Endothelial cell of umbilical vein (primary cell): ENCODE measurements around the gene DPP3. TPM values are rescaled to one million over a fixed set of nuclear protein-coding genes. Genes with fewer than 3 reads are reported as not detected.

Experiments used
- BruUV-seq: library from RNA; stranded (reverse); fragments of 400-500 nt; replicated peaks from 2 replicates; lab custom pipeline; 2021; lab: Mats Ljungman, UMichigan
- CTCF ChIA-PET: fragments of 300-600, 350-600 bp; sonication (Branson Sonifier 250); formaldehyde crosslinking; loops from one replicate; lab custom pipeline; 2021; ENCODE audit warnings: antibody characterized with exemption, inconsistent platforms; lab: Charles Lee
- POLR2A ChIA-PET: fragments of 300-600, 350-600 bp; sonication (Branson Sonifier 250); formaldehyde crosslinking; loops from one replicate; lab custom pipeline; 2021; ENCODE audit warnings: antibody characterized with exemption, inconsistent platforms; lab: Charles Lee
- DNase-seq: peaks from one replicate; pipeline ENCODE4 v3.0.0-alpha.2; 2011; ENCODE audit warnings: low read depth, low spot score
- FAIRE-seq: peaks from 2 replicates; lab custom pipeline; 2011; peaks lifted over from hg19 to GRCh38; lab: Jason Lieb, UNC
- H2AFZ ChIP-seq: 2 replicates; pipeline ENCODE4 v1.6.0; 2012; ENCODE audit warnings: low read depth, low read length, control low read depth, inconsistent platforms
- H3K27ac ChIP-seq: 2 replicates; pipeline ENCODE4 v1.5.1; 2011; ENCODE audit warnings: low read depth, mild to moderate bottlenecking, control low read depth, low read length, moderate library complexity; ENCODE audit not compliant: insufficient read depth
- H3K27me3 ChIP-seq, 2 experiments: 2 replicates each; pipeline versions ENCODE4 v1.6.0 to v1.6.1; 2011; ENCODE audit warnings: low read length in 2 of 2, mixed read lengths in 1 of 2; ENCODE audit not compliant: control insufficient read depth in 2 of 2, insufficient read depth in 2 of 2
- H3K36me3 ChIP-seq, 2 experiments: 2 replicates in 1 of 2; 3 replicates in 1 of 2; pipeline ENCODE4 v1.5.1; 2011; ENCODE audit warnings: low read length in 2 of 2, mild to moderate bottlenecking in 1 of 2, moderate library complexity in 1 of 2; ENCODE audit not compliant: control insufficient read depth in 2 of 2, insufficient read depth in 2 of 2; ENCODE audit errors: extremely low read depth in 1 of 2
- H3K4me1 ChIP-seq: 3 replicates; pipeline ENCODE4 v1.5.1; 2011; ENCODE audit warnings: mild to moderate bottlenecking, low read length; ENCODE audit not compliant: control insufficient read depth, insufficient read depth; ENCODE audit errors: extremely low read depth
- H3K4me2 ChIP-seq: 2 replicates; pipeline ENCODE4 v1.6.1; 2011; ENCODE audit warnings: low read length, control low read depth, mixed read lengths; ENCODE audit not compliant: insufficient read depth
- H3K4me3 ChIP-seq, 3 experiments: fragments of 200-600 bp in 1 of 3; sonication (generic), shearing (Covaris generic) in 1 of 3; replicated peaks in 1 of 3; 2 replicates each; pipeline ENCODE4 v1.5.1; 2011 to 2016; ENCODE audit warnings: control low read depth in 3 of 3, low read length in 3 of 3, mild to moderate bottlenecking in 2 of 3, inconsistent platforms in 1 of 3, low read depth in 1 of 3, moderate library complexity in 1 of 3; ENCODE audit not compliant: insufficient read depth in 1 of 3
- H3K79me2 ChIP-seq: 2 replicates; pipeline ENCODE4 v1.6.0; 2012; ENCODE audit warnings: low read length, inconsistent platforms; ENCODE audit not compliant: control insufficient read depth, insufficient read depth
- H3K9ac ChIP-seq: replicated peaks from 2 replicates; pipeline ENCODE3; 2011; ENCODE audit warnings: low read length, control low read depth; ENCODE audit not compliant: insufficient read depth; ENCODE audit errors: extremely low read depth
- H3K9me1 ChIP-seq: replicated peaks from 3 replicates; pipeline ENCODE4 v1.6.0; 2011; ENCODE audit warnings: mild to moderate bottlenecking, low read length; ENCODE audit not compliant: control insufficient read depth, insufficient read depth; ENCODE audit errors: extremely low read depth
- H3K9me3 ChIP-seq: replicated peaks from 2 replicates; pipeline ENCODE4 v1.5.1; 2012; ENCODE audit warnings: low read length, inconsistent platforms; ENCODE audit not compliant: control insufficient read depth, insufficient read depth
- H4K20me1 ChIP-seq: replicated peaks from 2 replicates; pipeline ENCODE3; 2011; ENCODE audit warnings: mild to moderate bottlenecking, low read length; ENCODE audit not compliant: control insufficient read depth, insufficient read depth; ENCODE audit errors: extremely low read depth
- CTCF ChIP-seq, 2 donors: IDR thresholded peaks; 1 replicate in 1 of 2; 2 replicates in 1 of 2; pipeline ENCODE4 v1.5.1; 2011; ENCODE audit warnings: low read length in 2 of 2, mild to moderate bottlenecking in 2 of 2, moderate library complexity in 2 of 2, control low read depth in 1 of 2, inconsistent platforms in 1 of 2, low read depth in 1 of 2; ENCODE audit not compliant: insufficient read depth in 1 of 2; ENCODE audit errors: extremely low read depth in 1 of 2
- EZH2 ChIP-seq: IDR thresholded peaks from 2 replicates; pipeline ENCODE4 v1.6.1; 2012; ENCODE audit warnings: borderline replicate concordance, low read depth, mild to moderate bottlenecking, moderate library complexity, low read length, inconsistent platforms; ENCODE audit not compliant: severe bottlenecking
- FOS ChIP-seq: IDR thresholded peaks from 2 replicates; pipeline ENCODE4 v1.6.1; 2011; ENCODE audit warnings: mild to moderate bottlenecking, low read length, moderate library complexity, borderline replicate concordance; ENCODE audit not compliant: insufficient read depth
- GATA2 ChIP-seq: IDR thresholded peaks from 2 replicates; pipeline ENCODE4 v1.7.0; 2011; ENCODE audit warnings: low read depth, mild to moderate bottlenecking, moderate library complexity, mixed read lengths, low read length; ENCODE audit not compliant: insufficient read length, insufficient read depth
- JUN ChIP-seq: IDR thresholded peaks from 2 replicates; pipeline ENCODE4 v1.6.1; 2011; ENCODE audit warnings: borderline replicate concordance, low read depth; ENCODE audit not compliant: insufficient read length, insufficient read depth
- MAX ChIP-seq: IDR thresholded peaks from 2 replicates; pipeline ENCODE4 v1.6.1; 2011; ENCODE audit not compliant: insufficient read depth, insufficient read length
- MYC ChIP-seq: IDR thresholded peaks from one replicate; pipeline ENCODE4 v1.6.1; 2011; ENCODE audit warnings: mild to moderate bottlenecking, low read depth, low read length
- POLR2A ChIP-seq: IDR thresholded peaks from 2 replicates; pipeline ENCODE4 v1.6.1; 2012; ENCODE audit warnings: low read depth, mild to moderate bottlenecking, control low read depth, low read length
- POLR2AphosphoS5 ChIP-seq: IDR thresholded peaks from 2 replicates; pipeline ENCODE4 v1.6.1; 2012; ENCODE audit warnings: low read depth, mild to moderate bottlenecking, control low read depth, low read length, moderate library complexity; ENCODE audit not compliant: insufficient read depth
- dilution Hi-C: fragments of 300-500 bp; cut with MboI; formaldehyde crosslinking; loops from one replicate; pipeline ENCODE4 v1.15.0; 2019; ENCODE audit warnings: low sequenced_read_pairs; ENCODE audit not compliant: extremely low pct_ligation_motif_present
- intact Hi-C: fragments of 100-400 bp; cut with micrococcal nuclease; formaldehyde crosslinking; loops from one replicate; pipeline ENCODE4 v1.10.0; 2022
- polyA plus RNA-seq, 4 experiments: library from polyadenylated mRNA; depleted of rRNA in 3 of 4; stranded (reverse) in 3 of 4; unstranded in 1 of 4; fragments of >200 nt; gene quantifications; 2 replicates each; pipeline versions ENCODE4 v1.2.1 to v1.2.3, GENCODE V29; 2011 to 2012; ENCODE audit warnings: missing spikeins in 1 of 4
- total RNA-seq: library from RNA; stranded (reverse); gene quantifications from 2 replicates; pipeline ENCODE4 v1.2.3, GENCODE V29; 2021

Gene DPP3
- total and polyA plus RNA-seq, 2 donors (not counting 3 experiments of a cell fraction or from before 2014, with no cell fraction given), result 46.4 to 50.4 TPM

- CTCF ChIA-PET, result interaction anchor here (1.0 to 1.9 kb wide), 4 partner anchors 9 to 201 kb away, joined by 4 to 8 read pairs (median 5); partner anchors contain the start of genes PELI3 and RBM4B
Measured at GRCh38 chr11:66477263-66478201, 2.7 kb upstream of the DPP3 start.

More at GRCh38 chr11:66477263-66478201, 2.7 kb upstream of the DPP3 start:
- Histone ChIP-seq H3K9me1 (no peaks in the 10 kb centered on the region), H3K4me1 (peaks cover 10% of the 10 kb centered on the region), H3K27me3 (no peaks in the 10 kb centered on the region), H3K4me2 (no peak overlapping the region), H2AFZ (no peak overlapping the region), H3K9ac (no peak overlapping the region), H4K20me1 (no peaks in the 10 kb centered on the region), H3K36me3 (no peaks in the 10 kb centered on the region), H3K79me2 (peaks cover 7% of the 10 kb centered on the region), H3K4me3 (no peak overlapping the region), H3K27ac (no peak overlapping the region), H3K9me3 (no peaks in the 10 kb centered on the region)
- FAIRE-seq (no peak), DNase-seq (no peak)
- dilution Hi-C loops, result no loop called here
- intact Hi-C loops, result no loop called here
- BruUV-seq, result no TSS peak
- POLR2A ChIA-PET, result no interaction called here
- TF ChIP-seq FOS (no peak), GATA2 (no peak), POLR2A (no peak), MAX (no peak), POLR2AphosphoS5 (no peak), EZH2 (no peak), JUN (no peak), CTCF (IDR thresholded peaks at IDR 0.05; ENCODE audit: extremely low read depth in 1 of 2, insufficient read depth in 1 of 2, low read depth in 1 of 2, low read length in 2 of 2) (no peak), MYC (no peak)
